Dermis microvascular lymphatic vessel endothelial cell (primary cell): ENCODE data around the gene ICOSLG. TPM values are rescaled to one million over a fixed set of nuclear protein-coding genes. Genes with fewer than 3 reads are reported as not detected.
"Not testable (repeated sequence)": the region's sequence is repeated elsewhere in the genome, so short reads cannot be mapped to it uniquely, and the experiment has no call there.

Experiments used
- DNase-seq, 2 donors: peaks; one replicate each; pipeline versions ENCODE4 v3.0.0 to v3.0.0-alpha.2; 2010; ENCODE audit warnings: low read depth in 2 of 2
- total RNA-seq: library from RNA; depleted of rRNA; stranded (reverse); fragments of >200 nt; gene quantifications from 2 replicates; pipeline ENCODE4 v1.2.1, GENCODE V29; 2014

Gene ICOSLG
- total RNA-seq, 1 donor from 2014 or later: 0.51 TPM

DNA sequence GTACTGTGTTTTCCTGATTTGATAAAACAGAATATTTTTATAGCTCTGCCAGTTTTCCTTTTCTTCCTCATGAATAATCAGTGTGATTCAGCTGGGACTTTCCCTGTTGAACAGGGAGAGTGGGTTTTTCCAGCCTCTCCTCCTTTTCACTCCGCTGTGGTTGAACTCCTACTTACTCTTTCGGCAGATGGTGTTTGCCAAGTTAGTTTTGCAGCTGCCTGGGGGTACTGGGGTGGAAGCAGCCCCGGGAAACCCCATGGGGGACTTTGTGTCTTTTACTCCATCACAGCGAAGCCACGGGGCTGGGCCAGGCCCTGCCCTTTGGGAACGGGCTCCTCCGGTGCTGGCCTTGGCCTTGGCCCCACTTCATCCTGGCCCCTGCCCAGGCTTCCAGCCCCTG lies 55.9 kb downstream of the ICOSLG start:
- DNase-seq: not testable (repeated sequence)

GRCh38 chr21:44182202-44182601 lies 58.5 kb downstream of the ICOSLG start:
- not testable (repeated sequence) for DNase-seq

DNA sequence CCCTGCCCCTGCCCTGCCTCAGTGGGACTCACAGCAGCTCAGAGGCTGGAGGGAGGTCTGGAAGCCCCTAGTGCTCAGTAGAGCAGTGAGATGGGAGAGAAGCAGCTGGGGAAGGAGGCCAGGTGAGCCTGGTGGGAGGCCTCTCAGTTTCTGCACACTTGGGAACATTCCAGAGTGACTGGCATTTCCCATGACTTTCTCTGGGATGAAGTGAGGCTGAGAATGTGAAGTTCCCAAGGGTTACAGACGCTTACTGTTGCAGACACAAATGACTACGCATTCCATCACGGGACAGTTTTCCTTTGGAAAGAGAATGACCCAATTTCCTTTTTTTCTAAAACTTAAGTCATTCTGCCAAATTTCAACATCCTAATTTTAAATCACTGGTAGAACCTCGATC lies 59.2 kb downstream of the ICOSLG start:
- DNase-seq: not testable (repeated sequence)

DNA sequence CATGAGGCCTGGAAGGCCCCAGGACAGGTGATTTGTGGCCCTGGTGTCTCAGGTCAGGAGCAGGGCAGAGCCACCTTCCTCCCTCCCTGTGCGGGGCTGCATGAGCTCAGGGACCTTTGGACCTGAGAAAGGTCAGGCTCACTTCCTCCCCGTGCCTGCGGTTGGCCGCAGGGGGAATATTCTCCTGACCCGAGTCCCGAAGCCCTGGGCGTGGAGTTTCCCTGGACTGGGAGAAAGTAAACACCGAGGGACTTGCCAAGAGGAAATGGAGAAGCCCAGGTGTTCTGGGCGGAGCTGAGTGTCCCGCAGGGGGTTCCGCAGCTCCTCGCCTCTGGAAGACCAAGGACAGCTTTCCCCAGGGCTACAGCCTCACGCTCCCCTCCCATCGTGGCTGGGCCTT lies 64.6 kb downstream of the ICOSLG start:
- not testable (repeated sequence) for DNase-seq

GRCh38 chr21:44175189-44175588 lies 65.6 kb downstream of the ICOSLG start:
- not testable (repeated sequence) for DNase-seq

Other genes starting within 250 kb of the ICOSLG start
- 16.7 and 23.5 TPM in 2 replicates for gene TRAPPC10, start 228.6 kb downstream of the ICOSLG start, total RNA-seq
- gene PWP2, start 133.5 kb downstream of the ICOSLG start, total RNA-seq: 8.5 and 13.1 TPM in 2 replicates
- gene GATD3, start 107.3 kb downstream of the ICOSLG start, total RNA-seq: 10.7 and 21.1 TPM in 2 replicates
- not detected in 2 replicates for gene DNMT3L, start 21.0 kb upstream of the ICOSLG start, total RNA-seq
- not detected in 2 replicates for gene AIRE, start 44.9 kb upstream of the ICOSLG start, total RNA-seq
- gene PFKL, start 59.1 kb upstream of the ICOSLG start, total RNA-seq: 240 and 365 TPM in 2 replicates
- gene CFAP410, start 98.4 kb upstream of the ICOSLG start, total RNA-seq: 3.6 and 6.7 TPM in 2 replicates
- gene TRPM2, start 112.7 kb upstream of the ICOSLG start, total RNA-seq: 0.25 and 0.39 TPM in 2 replicates
- gene LRRC3, start 214.6 kb upstream of the ICOSLG start, total RNA-seq: 0.77 and 1.8 TPM in 2 replicates